SK-N-SH treated with all-trans-retinoic acid at 6 μM for 48 hours (cell line): ENCODE data around the gene TESPA1.

Source experiments
- ATAC-seq: fragments of 200-7000 bp; cut with Tn5 transposase; 3 replicates; pipeline ENCODE4 v1.9.1; 2020; ENCODE audit warnings: mild to moderate bottlenecking, moderate library complexity
- ARNTL ChIP-seq: fragments of 450-650 bp; formaldehyde crosslinking; IDR thresholded peaks from 2 replicates; pipeline ENCODE4 v1.5.0; 2020; ENCODE audit warnings: low read depth, mild to moderate bottlenecking, moderate library complexity, borderline replicate concordance
- BACH2 ChIP-seq: fragments of 250-450 bp; sonication (Bioruptor Pico); IDR thresholded peaks from 2 replicates; pipeline ENCODE4 v1.9.0; 2021; ENCODE audit warnings: mild to moderate bottlenecking, borderline replicate concordance
- CREB5 ChIP-seq: fragments of 250-450 bp; sonication (Bioruptor Pico); IDR thresholded peaks from 2 replicates; pipeline ENCODE4 v1.5.1; 2020; ENCODE audit warnings: low read depth, mild to moderate bottlenecking, moderate library complexity
- CSDC2 ChIP-seq: fragments of 250-450 bp; sonication (Bioruptor Pico); IDR thresholded peaks from 2 replicates; pipeline ENCODE4 v1.5.0; 2020; ENCODE audit warnings: mild to moderate bottlenecking, moderate library complexity
- ESRRG ChIP-seq: fragments of 250-450 bp; sonication (Bioruptor Pico); IDR thresholded peaks from 2 replicates; pipeline ENCODE4 v1.6.1; 2021; ENCODE audit warnings: mild to moderate bottlenecking
- GLIS3 ChIP-seq: fragments of 250-450 bp; sonication (Bioruptor Pico); IDR thresholded peaks from 2 replicates; pipeline ENCODE4 v1.5.0; 2020; ENCODE audit warnings: mild to moderate bottlenecking, moderate library complexity
- ISL1 ChIP-seq: fragments of 250-450 bp; sonication (Bioruptor Pico); IDR thresholded peaks from 2 replicates; pipeline ENCODE4 v2.1.2; 2022; ENCODE audit warnings: mild to moderate bottlenecking, moderate library complexity
- OSR1 ChIP-seq: fragments of 250-450 bp; sonication (Bioruptor Pico); IDR thresholded peaks from 2 replicates; pipeline ENCODE4 v1.8.0; 2022; ENCODE audit warnings: moderate library complexity, mild to moderate bottlenecking, inconsistent platforms
- POU6F1 ChIP-seq: fragments of 250-450 bp; sonication (Bioruptor Pico); IDR thresholded peaks from 2 replicates; pipeline ENCODE4 v1.8.0; 2021; ENCODE audit warnings: low read depth, mild to moderate bottlenecking, moderate library complexity, borderline replicate concordance
- PPARA ChIP-seq: fragments of 250-450 bp; sonication (Bioruptor Pico); IDR thresholded peaks from 2 replicates; pipeline ENCODE4 v1.5.0; 2020; ENCODE audit warnings: mild to moderate bottlenecking, borderline replicate concordance
- RARB ChIP-seq: fragments of 250-450 bp; sonication (Bioruptor Pico); IDR thresholded peaks from 2 replicates; pipeline ENCODE4 v1.8.0; 2021; ENCODE audit warnings: mild to moderate bottlenecking, moderate library complexity
- SNAI2 ChIP-seq: fragments of 250-450 bp; sonication (Bioruptor Pico); IDR thresholded peaks from 2 replicates; pipeline ENCODE4 v1.5.0; 2020; ENCODE audit warnings: mild to moderate bottlenecking, moderate library complexity
- TCF4 ChIP-seq: fragments of 250-450 bp; sonication (Bioruptor Pico); IDR thresholded peaks from 2 replicates; pipeline ENCODE4 v1.8.0; 2021; ENCODE audit warnings: mild to moderate bottlenecking, moderate library complexity, borderline replicate concordance
- ZC3H10 ChIP-seq: fragments of 250-450 bp; sonication (Bioruptor Pico); IDR thresholded peaks from 2 replicates; pipeline ENCODE4 v1.5.1; 2021; ENCODE audit warnings: mild to moderate bottlenecking, moderate library complexity
- ZFP3 ChIP-seq: fragments of 250-450 bp; sonication (Bioruptor Pico); IDR thresholded peaks from 2 replicates; pipeline ENCODE4 v1.5.0; 2020; ENCODE audit warnings: mild to moderate bottlenecking, moderate library complexity
- ZFP30 ChIP-seq: fragments of 450-650 bp; formaldehyde crosslinking; IDR thresholded peaks from 2 replicates; pipeline ENCODE4 v1.5.0; 2022; ENCODE audit warnings: mild to moderate bottlenecking, moderate library complexity
- ZNF565 ChIP-seq: fragments of 450-650 bp; formaldehyde crosslinking; conservative IDR thresholded peaks from 2 replicates; pipeline ENCODE4 v1.5.0; 2020; ENCODE audit warnings: low read depth, mild to moderate bottlenecking, moderate library complexity
- ZNF70 ChIP-seq: fragments of 450-650 bp; formaldehyde crosslinking; IDR thresholded peaks from 2 replicates; pipeline ENCODE4 v1.5.0; 2020; ENCODE audit warnings: mild to moderate bottlenecking, moderate library complexity
- ZNF8 ChIP-seq: fragments of 450-650 bp; formaldehyde crosslinking; IDR thresholded peaks from 2 replicates; pipeline ENCODE4 v1.5.0; 2020; ENCODE audit warnings: mild to moderate bottlenecking, moderate library complexity
- TF ChIP-seq, protein P1 (sequence below): fragments of 250-450 bp; sonication (Bioruptor Pico); IDR thresholded peaks from 2 replicates; pipeline ENCODE4 v1.5.1; 2021; ENCODE audit warnings: mild to moderate bottlenecking, moderate library complexity
- TF ChIP-seq, protein P2 (sequence below): fragments of 250-450 bp; sonication (Bioruptor Pico); IDR thresholded peaks from 2 replicates; pipeline ENCODE4 v1.5.0; 2020; ENCODE audit warnings: mild to moderate bottlenecking, moderate library complexity

TESPA1 gene

DNA sequence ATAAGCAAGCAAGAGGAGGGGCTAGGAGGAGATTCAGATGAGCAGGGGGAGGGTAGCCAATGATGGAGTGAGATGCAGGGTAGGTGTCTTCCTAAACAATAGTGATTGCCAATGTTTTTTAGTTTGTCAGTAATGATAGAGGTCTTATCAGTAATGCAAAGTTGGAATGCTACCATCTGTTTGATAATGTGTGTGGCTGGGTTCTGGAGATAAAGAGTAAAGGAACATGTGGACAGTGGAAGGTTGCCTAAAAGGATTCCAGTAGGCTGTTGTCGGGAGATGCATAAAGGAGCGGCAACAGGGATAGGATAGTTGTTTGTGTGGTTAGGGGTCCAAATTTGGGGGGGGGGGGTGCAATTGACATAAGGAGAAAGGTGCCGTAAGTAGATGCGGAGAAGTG, 52.5 kb downstream of the TESPA1 start:
- TF ChIP-seq ARNTL (CRISPR knock-in tag) (no peak), ZNF565 (CRISPR knock-in tag) (no peak), ESRRG (CRISPR knock-in tag) (no peak), ZNF70 (CRISPR knock-in tag) (no peak), TCF4 (CRISPR knock-in tag) (no peak), BACH2 (CRISPR knock-in tag) (no peak), ZNF8 (CRISPR knock-in tag) (no peak), CSDC2 (CRISPR knock-in tag) (no peak), PPARA (CRISPR knock-in tag) (no peak), SNAI2 (CRISPR knock-in tag) (no peak), ZFP30 (CRISPR knock-in tag) (no peak), OSR1 (no peak), CREB5 (CRISPR knock-in tag) (no peak), POU6F1 (no peak), ZFP3 (no peak), ISL1 (CRISPR knock-in tag) (no peak), RARB (CRISPR knock-in tag) (no peak)
- TF ChIP-seq, protein P1, sequence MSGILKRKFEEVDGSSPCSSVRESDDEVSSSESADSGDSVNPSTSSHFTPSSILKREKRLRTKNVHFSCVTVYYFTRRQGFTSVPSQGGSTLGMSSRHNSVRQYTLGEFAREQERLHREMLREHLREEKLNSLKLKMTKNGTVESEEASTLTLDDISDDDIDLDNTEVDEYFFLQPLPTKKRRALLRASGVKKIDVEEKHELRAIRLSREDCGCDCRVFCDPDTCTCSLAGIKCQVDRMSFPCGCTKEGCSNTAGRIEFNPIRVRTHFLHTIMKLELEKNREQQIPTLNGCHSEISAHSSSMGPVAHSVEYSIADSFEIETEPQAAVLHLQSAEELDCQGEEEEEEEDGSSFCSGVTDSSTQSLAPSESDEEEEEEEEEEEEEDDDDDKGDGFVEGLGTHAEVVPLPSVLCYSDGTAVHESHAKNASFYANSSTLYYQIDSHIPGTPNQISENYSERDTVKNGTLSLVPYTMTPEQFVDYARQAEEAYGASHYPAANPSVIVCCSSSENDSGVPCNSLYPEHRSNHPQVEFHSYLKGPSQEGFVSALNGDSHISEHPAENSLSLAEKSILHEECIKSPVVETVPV (CRISPR knock-in tag) = no peak
- no peak for ATAC-seq

- no peak for ATAC-seq
- no peak for TF ChIP-seq ZFP30 (CRISPR knock-in tag)
Observed at GRCh38 chr12:54929998-54930397, 54.6 kb downstream of the TESPA1 start.

DNA sequence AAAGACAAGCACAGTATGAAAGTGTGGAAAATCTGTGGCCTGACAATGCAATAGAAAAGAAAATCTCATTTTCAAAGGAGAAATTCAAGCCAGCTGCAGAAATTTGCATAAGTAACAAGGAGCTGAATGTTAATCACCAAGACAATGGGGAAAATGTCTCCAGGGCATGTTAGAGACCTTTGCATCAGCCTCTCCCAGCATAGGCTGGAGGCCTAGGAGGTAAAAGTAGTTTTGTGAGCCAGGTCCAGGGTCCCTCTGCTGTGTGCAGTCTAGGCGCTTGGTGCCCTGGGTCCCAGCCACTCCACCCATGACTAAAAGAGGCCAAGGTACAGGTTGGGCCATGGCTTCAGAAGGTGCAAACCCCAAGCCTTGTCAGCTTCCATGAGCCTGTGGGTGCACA, 58.3 kb downstream of the TESPA1 start:
- ATAC-seq = no peak
- TF ChIP-seq ZFP3 (no peak), SNAI2 (CRISPR knock-in tag) (no peak), CREB5 (CRISPR knock-in tag) (no peak), ZNF8 (CRISPR knock-in tag) (no peak), OSR1 (no peak), ZNF565 (CRISPR knock-in tag) (no peak), ZFP30 (CRISPR knock-in tag) (no peak), ESRRG (CRISPR knock-in tag) (no peak), POU6F1 (no peak), PPARA (CRISPR knock-in tag) (no peak)
- TF ChIP-seq, protein P1 (CRISPR knock-in tag) = no peak

DNA sequence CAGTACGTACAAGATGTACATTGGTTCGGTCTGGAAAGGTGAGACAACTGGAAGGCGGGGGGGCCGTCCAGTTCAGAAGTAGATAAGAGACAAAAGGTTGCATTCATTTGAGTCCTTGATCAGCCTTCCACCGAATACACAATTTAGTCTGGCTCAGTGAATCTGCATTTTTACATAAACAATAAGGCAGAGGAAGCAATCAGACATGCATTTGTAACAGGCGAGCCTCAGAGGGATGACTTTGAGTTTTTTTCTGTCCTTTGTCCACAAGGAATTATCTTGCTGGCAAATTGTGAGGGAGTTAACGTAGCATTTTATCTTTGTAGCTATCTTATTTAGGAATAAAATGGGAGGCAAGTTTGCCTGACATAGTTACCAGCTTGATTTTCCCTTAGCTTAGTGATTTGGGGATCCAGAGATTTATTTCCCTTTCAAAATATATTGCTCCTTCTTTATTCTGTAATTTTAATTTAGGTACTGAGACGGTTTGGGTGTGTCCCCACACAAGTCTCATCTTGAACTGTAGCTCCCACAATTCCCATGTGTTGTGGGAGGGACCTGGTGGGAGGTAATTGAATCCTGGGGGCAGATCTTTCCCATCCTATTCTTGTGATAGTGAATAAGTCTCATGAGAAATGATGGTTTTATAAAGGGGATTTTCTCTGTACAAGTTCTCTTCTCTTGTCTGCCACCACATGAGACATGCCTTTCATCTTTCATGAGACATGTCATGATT, 59.4 kb downstream of the TESPA1 start:
- TF ChIP-seq, protein P2, sequence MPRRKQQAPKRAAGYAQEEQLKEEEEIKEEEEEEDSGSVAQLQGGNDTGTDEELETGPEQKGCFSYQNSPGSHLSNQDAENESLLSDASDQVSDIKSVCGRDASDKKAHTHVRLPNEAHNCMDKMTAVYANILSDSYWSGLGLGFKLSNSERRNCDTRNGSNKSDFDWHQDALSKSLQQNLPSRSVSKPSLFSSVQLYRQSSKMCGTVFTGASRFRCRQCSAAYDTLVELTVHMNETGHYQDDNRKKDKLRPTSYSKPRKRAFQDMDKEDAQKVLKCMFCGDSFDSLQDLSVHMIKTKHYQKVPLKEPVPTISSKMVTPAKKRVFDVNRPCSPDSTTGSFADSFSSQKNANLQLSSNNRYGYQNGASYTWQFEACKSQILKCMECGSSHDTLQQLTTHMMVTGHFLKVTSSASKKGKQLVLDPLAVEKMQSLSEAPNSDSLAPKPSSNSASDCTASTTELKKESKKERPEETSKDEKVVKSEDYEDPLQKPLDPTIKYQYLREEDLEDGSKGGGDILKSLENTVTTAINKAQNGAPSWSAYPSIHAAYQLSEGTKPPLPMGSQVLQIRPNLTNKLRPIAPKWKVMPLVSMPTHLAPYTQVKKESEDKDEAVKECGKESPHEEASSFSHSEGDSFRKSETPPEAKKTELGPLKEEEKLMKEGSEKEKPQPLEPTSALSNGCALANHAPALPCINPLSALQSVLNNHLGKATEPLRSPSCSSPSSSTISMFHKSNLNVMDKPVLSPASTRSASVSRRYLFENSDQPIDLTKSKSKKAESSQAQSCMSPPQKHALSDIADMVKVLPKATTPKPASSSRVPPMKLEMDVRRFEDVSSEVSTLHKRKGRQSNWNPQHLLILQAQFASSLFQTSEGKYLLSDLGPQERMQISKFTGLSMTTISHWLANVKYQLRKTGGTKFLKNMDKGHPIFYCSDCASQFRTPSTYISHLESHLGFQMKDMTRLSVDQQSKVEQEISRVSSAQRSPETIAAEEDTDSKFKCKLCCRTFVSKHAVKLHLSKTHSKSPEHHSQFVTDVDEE = no peak
- TF ChIP-seq ZC3H10 (no peak), GLIS3 (CRISPR knock-in tag) (no peak), ZNF8 (CRISPR knock-in tag) (no peak)
- ATAC-seq = no peak
